ENCODE results near the gene HIPK3. TPM values are rescaled to one million over a fixed set of nuclear protein-coding genes. Genes with fewer than 3 reads are reported as not detected.
A peak's percentile ranks its signal among the peaks of the same experiment; 100 is the strongest.

HIPK3 gene
- total RNA-seq, 1 donor from 2014 or later: 50.7 TPM

DNA sequence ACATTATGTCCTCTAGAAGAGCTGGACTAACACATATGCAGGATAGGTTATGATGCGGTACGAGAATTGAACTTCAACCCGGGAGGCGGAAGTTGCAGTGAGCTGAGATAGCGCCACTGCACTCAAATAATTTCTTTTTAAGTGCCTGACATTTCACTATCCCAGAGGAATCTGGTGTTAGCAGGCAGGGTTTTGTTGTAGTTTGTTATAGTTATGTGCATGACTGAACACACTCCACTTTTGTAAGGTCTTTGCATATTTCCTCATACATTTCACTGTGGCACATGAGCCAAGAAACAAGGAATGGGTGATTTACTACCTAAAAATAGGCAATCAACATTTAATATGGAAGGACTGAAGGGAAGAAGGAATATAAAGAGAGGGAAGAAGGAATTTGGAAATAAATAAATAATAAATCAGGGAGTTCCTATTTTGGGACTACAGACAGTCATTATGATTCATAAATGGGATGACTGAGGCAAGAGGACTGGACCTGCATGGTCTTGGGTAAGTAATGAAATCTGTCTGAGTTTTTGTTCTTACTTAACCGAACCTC lies 8.7 kb upstream of the HIPK3 start:
- Mint-ChIP-seq H3K36me3 (ENCODE audit: low read depth) (no peaks in the 10 kb centered on the region), H3K4me3 (no peak overlapping the region), H3K4me1 (no peaks in the 10 kb centered on the region), H3K9me3 (no peaks in the 10 kb centered on the region), H3K27ac (no peak overlapping the region), H3K27me3 (peaks cover 12% of the 10 kb centered on the region)
- POLR2A ChIA-PET: no interaction called here
- ATAC-seq (ENCODE audit: low read depth) (no peak), DNase-seq (no peak)
- TF ChIP-seq, protein P1, sequence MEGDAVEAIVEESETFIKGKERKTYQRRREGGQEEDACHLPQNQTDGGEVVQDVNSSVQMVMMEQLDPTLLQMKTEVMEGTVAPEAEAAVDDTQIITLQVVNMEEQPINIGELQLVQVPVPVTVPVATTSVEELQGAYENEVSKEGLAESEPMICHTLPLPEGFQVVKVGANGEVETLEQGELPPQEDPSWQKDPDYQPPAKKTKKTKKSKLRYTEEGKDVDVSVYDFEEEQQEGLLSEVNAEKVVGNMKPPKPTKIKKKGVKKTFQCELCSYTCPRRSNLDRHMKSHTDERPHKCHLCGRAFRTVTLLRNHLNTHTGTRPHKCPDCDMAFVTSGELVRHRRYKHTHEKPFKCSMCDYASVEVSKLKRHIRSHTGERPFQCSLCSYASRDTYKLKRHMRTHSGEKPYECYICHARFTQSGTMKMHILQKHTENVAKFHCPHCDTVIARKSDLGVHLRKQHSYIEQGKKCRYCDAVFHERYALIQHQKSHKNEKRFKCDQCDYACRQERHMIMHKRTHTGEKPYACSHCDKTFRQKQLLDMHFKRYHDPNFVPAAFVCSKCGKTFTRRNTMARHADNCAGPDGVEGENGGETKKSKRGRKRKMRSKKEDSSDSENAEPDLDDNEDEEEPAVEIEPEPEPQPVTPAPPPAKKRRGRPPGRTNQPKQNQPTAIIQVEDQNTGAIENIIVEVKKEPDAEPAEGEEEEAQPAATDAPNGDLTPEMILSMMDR (IDR thresholded peaks at IDR 0.05): no peak
- intact Hi-C loops (cut with micrococcal nuclease): no loop called here
- CTCF ChIA-PET: no interaction called here

DNA sequence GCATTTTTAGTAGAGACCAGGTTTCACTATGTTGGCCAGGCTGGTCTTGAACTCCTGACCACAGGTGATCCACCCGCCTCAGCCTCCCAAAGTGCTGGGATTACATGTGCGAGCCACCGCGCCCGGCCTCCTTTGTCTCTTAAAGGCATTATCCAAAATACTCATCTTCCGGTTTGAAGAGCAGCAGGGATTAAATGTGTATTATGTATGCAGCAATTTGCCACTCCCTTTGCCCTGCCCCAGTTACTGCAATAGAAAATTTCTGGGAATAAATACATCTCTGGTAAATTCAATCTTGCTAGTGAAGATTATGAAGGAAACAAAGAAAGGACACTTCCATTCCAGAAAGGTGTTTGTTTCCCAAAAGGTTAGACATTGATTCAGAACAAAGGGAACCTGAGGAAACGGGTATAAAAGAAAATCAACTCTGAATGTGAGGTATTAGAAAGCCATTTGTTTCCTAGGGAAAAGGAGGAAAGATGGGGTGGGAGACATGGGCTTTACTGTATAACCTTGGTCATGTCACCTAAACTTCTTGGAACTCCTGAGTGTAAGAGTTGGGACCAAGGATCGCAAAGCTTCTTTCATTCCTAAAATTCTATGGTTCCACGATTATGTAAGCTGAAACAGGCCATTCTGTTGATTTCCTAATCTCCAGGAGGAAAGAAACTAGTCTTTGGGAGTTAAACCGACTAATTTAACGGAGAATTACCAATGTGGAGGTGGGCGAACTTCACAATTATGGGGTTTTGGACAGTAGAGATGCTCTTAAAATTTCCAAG lies 959 bp upstream of the HIPK3 start:
- peaks cover 30% of the 10 kb centered on the region for H3K4me1 Mint-ChIP-seq
- ChIA-PET CTCF (no interaction called here), POLR2A (interaction anchor here (2.6 kb wide), 1 partner anchor 95 kb away, joined by 15 read pairs; the partner anchor contains the start of gene CSTF3)
- TF ChIP-seq, protein P1 (IDR thresholded peaks at IDR 0.05): no peak
- intact Hi-C loops (cut with micrococcal nuclease): loop anchor here (2.0 to 5.0 kb wide), 5 partner anchors 481 to 995 kb away; partner anchors contain the start of genes CAPRIN1, CD59 and EIF3M
- H3K9me3 Mint-ChIP-seq: no peaks in the 10 kb centered on the region
- no peak for ATAC-seq (ENCODE audit: low read depth)
- H3K4me3 Mint-ChIP-seq: peak overlapping the region; percentile 97
- no peaks in the 10 kb centered on the region for H3K27me3 Mint-ChIP-seq
- peaks cover 9% of the 10 kb centered on the region for H3K36me3 Mint-ChIP-seq (ENCODE audit: low read depth)
- H3K27ac Mint-ChIP-seq: peak overlapping the region; percentile 99
- DNase-seq: no peak

DNA sequence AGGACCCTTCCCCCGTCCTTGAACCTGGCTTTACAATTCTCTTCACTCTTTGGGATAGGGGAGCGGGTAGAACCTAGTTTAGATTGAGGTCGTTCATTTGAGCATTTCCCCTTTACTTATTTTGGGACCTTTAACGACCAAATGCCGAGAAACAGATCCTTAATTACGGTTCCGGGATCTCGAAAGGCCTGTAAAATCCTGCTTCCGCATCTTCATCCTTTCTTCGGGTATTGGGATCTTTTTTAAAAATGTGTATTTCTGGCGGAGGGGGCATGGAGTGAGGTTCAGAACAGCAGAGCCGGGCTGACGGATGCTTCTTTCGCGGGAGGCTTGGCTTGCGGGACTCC lies 395 bp upstream of the HIPK3 start:
- intact Hi-C loops (cut with micrococcal nuclease): loop anchor here (1.0 to 5.0 kb wide), 8 partner anchors 95 to 994 kb away; partner anchors contain the start of genes CAPRIN1, CD59, CSTF3 and EIF3M
- ChIA-PET POLR2A (interaction anchor here (0.6 to 2.6 kb wide), 2 partner anchors 95 to 364 kb away, joined by 3 to 15 read pairs; partner anchors contain the start of genes CSTF3 and QSER1), CTCF (no interaction called here)
- DNase-seq (no peak), ATAC-seq (ENCODE audit: low read depth) (no peak)
- Mint-ChIP-seq H3K27ac (peak overlapping the region; percentile 99), H3K27me3 (no peaks in the 10 kb centered on the region), H3K36me3 (ENCODE audit: low read depth) (peaks cover 9% of the 10 kb centered on the region), H3K9me3 (no peaks in the 10 kb centered on the region), H3K4me3 (peak overlapping the region; percentile 97), H3K4me1 (peaks cover 35% of the 10 kb centered on the region)
- TF ChIP-seq, protein P1 (IDR thresholded peaks at IDR 0.05): no peak

DNA sequence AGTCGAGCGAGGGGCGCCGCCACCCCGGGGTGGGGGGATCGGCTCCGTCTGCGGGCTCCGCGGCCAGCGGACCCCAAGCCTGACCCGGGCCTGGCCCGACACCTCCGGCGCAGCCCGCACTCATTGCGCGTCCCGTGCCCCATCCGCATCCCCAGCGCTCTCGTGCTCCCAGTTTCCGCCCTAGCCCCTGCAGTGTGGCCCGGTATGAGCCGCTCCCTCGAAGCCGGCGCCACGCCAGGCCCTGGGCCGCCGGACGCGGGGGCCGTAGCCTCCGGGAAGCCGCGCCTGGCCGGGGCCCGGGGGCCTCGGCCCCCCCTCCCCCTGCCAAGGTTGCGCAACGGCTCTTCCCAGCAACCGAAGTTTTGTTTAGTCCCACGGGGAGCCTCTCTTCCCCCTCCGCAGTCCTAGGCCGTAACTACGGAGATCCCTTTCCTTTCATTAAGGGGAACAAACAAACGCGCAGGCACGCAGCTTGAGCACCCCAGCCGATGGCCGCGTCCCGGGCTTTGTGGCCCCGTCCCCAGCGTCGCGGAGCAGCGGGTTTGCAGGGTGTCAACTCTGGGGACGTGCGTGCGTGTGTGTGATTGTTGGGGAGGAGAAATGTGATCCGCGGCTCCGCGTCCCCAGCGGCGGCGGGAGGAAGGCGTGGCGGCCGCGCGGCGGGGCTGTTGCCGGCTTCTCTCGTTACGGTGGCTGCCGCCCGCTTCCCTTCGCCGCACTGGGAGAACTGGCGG lies 883 bp downstream of the HIPK3 start:
- Mint-ChIP-seq H3K4me1 (peaks cover 46% of the 10 kb centered on the region), H3K27me3 (no peaks in the 10 kb centered on the region)
- POLR2A ChIA-PET: interaction anchor here (0.6 to 2.6 kb wide), 6 partner anchors 90 to 674 kb away, joined by 3 to 15 read pairs (median 4); partner anchors contain the start of genes CSTF3, EIF3M and TCP11L1

More for the DNA sequence above, 883 bp downstream of the HIPK3 start:
- peak; percentile 37 for ATAC-seq (ENCODE audit: low read depth)
- Mint-ChIP-seq H3K27ac (peak overlapping the region; percentile 98), H3K9me3 (no peaks in the 10 kb centered on the region), H3K4me3 (peak overlapping the region; percentile 97), H3K36me3 (ENCODE audit: low read depth) (peaks cover 9% of the 10 kb centered on the region)
- CTCF ChIA-PET: no interaction called here
- TF ChIP-seq, protein P1 (IDR thresholded peaks at IDR 0.05): no peak
- peak; percentile 64 for DNase-seq
- intact Hi-C loops (cut with micrococcal nuclease): loop anchor here (1.0 to 5.0 kb wide), 12 partner anchors 71 to 1181 kb away; partner anchors contain the start of genes C11orf91, CAPRIN1, CAT and CD59
